Measurements from ENCODE around the gene BMP5. TPM values are rescaled to one million over a fixed set of nuclear protein-coding genes. Genes with fewer than 3 reads are reported as not detected.
"Not testable (repeated sequence)": the region's sequence is repeated elsewhere in the genome, so short reads cannot be mapped to it uniquely, and the experiment has no call there.

Gene BMP5
- total RNA-seq, 3 donors from 2014 or later (not counting 1 experiment from before 2014, with no cell fraction given), result not detected

DNA sequence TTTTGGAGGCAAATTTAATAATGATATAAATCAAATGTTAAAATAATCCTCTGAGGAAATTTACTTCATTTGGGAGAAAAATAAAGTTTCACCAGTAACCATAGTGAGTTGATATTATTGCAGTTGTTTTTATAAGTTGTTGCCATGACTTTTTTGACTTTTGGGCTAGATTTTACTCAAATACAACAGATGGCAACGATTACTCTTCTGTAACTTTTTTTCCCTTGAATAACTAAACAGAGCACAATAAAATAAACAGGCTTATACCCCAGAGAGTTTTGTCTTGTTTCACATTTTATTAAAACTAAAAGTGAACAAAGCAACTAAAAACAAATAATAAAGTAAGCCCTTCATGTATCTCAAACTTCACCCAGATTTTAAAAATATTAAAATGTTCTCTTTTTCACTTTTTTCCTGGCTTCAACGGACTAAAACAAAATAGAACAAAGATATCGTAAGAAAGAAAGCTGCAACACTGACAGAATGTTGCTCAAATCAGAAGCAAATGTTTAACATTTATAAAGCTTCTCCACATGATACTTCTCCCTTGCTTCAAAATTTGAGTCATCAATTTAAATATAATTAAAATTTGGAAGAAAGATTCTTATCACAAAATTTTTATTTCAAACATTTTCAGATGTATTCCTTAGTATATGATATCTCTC, 42.5 kb upstream of the BMP5 start:
- Histone ChIP-seq H3K4me3 (ENCODE audit: low read length) (no peak overlapping the region), H3K27ac (ENCODE audit: low read length) (no peak overlapping the region), H3K9me3 (ENCODE audit: control insufficient read depth, insufficient read depth, low read length) (no peaks in the 10 kb centered on the region), H3K27me3 (ENCODE audit: control insufficient read depth, insufficient read depth, low read length) (no peaks in the 10 kb centered on the region), H3K4me1 (ENCODE audit: control insufficient read depth, insufficient read depth, low read length) (no peaks in the 10 kb centered on the region), H3K36me3 (ENCODE audit: control insufficient read depth, insufficient read depth, low read length) (no peaks in the 10 kb centered on the region)
- no peaks in the 10 kb centered on the region for H3K27me3 Mint-ChIP-seq (ENCODE audit: low read depth in 2 of 2)
- 73% methylated on average over 3 of the region's 3 CpGs for WGBS (ENCODE audit: insufficient coverage)
- H3K36me3 Mint-ChIP-seq, result no peaks in the 10 kb centered on the region
- H3K9me3 Mint-ChIP-seq, result peaks cover 6 to 8% of the 10 kb centered on the region in 2 donors
- no peaks in the 10 kb centered on the region for H3K4me1 Mint-ChIP-seq
- ATAC-seq, result no peak
- intact Hi-C loops (cut with micrococcal nuclease), result no loop called here
- no peak overlapping the region for H3K4me3 Mint-ChIP-seq
- H3K27ac Mint-ChIP-seq, result no peak overlapping the region
- TF ChIP-seq, protein P1, sequence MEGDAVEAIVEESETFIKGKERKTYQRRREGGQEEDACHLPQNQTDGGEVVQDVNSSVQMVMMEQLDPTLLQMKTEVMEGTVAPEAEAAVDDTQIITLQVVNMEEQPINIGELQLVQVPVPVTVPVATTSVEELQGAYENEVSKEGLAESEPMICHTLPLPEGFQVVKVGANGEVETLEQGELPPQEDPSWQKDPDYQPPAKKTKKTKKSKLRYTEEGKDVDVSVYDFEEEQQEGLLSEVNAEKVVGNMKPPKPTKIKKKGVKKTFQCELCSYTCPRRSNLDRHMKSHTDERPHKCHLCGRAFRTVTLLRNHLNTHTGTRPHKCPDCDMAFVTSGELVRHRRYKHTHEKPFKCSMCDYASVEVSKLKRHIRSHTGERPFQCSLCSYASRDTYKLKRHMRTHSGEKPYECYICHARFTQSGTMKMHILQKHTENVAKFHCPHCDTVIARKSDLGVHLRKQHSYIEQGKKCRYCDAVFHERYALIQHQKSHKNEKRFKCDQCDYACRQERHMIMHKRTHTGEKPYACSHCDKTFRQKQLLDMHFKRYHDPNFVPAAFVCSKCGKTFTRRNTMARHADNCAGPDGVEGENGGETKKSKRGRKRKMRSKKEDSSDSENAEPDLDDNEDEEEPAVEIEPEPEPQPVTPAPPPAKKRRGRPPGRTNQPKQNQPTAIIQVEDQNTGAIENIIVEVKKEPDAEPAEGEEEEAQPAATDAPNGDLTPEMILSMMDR (IDR thresholded peaks at IDR 0.05), result no peak
- DNase-seq, result no peak

DNA sequence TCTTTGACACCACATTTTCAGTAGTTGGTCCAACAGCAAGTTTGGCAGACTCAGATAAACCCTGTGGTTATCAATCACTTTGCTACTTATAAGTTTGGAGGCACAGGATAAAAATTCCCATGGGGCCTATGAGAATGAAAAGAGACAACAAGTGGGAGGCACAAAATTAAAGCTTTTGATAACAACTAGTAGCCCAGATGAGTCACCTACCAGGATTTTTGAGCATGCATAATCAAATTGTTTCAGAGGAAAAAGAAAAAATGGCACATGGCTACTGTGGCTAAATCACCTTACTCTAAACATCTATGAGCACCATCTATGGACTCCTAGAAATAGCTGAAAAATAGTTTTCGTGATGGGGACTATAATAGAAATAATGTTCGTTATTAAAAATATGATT, 40.8 kb upstream of the BMP5 start:
- no peak overlapping the region for H3K4me3 Mint-ChIP-seq
- no peak overlapping the region for H3K27ac Mint-ChIP-seq
- H3K27me3 Mint-ChIP-seq (ENCODE audit: low read depth in 2 of 2), result no peaks in the 10 kb centered on the region
- intact Hi-C loops (cut with micrococcal nuclease), result no loop called here
- no peaks in the 10 kb centered on the region for H3K36me3 Mint-ChIP-seq
- H3K9me3 ChIP-seq (ENCODE audit: control insufficient read depth, insufficient read depth, low read length), result no peaks in the 10 kb centered on the region
- no peak overlapping the region for H3K27ac ChIP-seq (ENCODE audit: low read length)
- no peaks in the 10 kb centered on the region for H3K4me1 Mint-ChIP-seq
- peaks cover 3 to 4% of the 10 kb centered on the region in 2 donors for H3K9me3 Mint-ChIP-seq
- no CpG with 5 or more reads among the region's 2 CpGs for WGBS (ENCODE audit: insufficient coverage)
- H3K27me3 ChIP-seq (ENCODE audit: control insufficient read depth, insufficient read depth, low read length), result no peaks in the 10 kb centered on the region
- ATAC-seq (no peak), DNase-seq (no peak)
- TF ChIP-seq, protein P1 (IDR thresholded peaks at IDR 0.05), result no peak
- H3K36me3 ChIP-seq (ENCODE audit: control insufficient read depth, insufficient read depth, low read length), result no peaks in the 10 kb centered on the region
- H3K4me1 ChIP-seq (ENCODE audit: control insufficient read depth, insufficient read depth, low read length), result no peaks in the 10 kb centered on the region
- no peak overlapping the region for H3K4me3 ChIP-seq (ENCODE audit: low read length)

DNA sequence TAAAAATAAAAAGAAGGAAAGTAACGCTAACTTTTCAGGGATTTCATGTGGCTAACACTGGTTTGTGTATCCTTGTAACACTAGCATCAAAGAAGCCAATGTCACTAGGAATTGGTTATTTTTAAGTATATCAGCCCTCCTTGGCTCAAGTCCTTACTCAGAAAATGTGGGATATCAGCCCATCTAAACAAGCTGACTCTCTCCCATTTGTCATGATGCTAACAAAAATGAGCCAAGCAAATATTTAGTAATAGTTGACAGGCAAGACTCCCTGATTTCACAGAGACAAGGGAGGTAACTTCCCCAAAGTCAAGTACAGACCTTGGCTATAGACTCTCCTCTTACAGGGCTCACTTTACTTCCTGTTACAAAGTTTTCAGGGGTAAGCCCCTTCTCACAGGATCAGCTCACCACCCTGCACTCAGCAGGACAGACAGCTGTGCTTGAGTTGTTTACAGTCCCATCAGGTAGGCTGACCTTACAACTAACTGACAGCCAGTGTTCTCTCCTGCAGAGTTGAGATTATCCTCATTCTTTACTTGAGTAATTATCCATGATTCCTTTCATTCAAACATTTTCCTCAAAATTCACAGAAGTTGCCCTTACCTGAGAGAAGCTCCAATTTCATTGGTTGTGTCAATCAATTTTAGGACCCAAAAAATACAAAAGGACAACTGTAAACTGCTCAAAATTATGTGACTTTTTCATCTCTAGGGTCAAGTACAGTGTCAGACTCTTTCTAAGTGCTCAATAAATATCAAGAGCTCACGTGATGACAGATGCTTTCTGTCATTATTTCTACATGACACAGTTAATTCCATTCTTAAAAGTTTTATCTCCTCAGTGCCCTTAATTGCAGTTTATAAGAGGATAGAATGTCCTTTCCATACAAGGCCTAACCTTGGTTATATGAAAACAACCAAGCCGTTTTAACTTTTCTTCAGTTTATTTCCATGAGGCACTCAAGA, 38.1 kb upstream of the BMP5 start:
- intact Hi-C loops (cut with micrococcal nuclease), result no loop called here
- WGBS (ENCODE audit: insufficient coverage), result 75% methylated on average over 2 of the region's 3 CpGs
- no peaks in the 10 kb centered on the region for H3K36me3 ChIP-seq (ENCODE audit: control insufficient read depth, insufficient read depth, low read length)
- Mint-ChIP-seq H3K27ac (no peak overlapping the region), H3K27me3 (ENCODE audit: low read depth in 2 of 2) (no peaks in the 10 kb centered on the region), H3K4me1 (no peaks in the 10 kb centered on the region), H3K36me3 (no peaks in the 10 kb centered on the region), H3K9me3 (peaks cover 0 to 2% of the 10 kb centered on the region in 2 donors), H3K4me3 (no peak overlapping the region)
- H3K27ac ChIP-seq (ENCODE audit: low read length), result no peak overlapping the region
- H3K4me3 ChIP-seq (ENCODE audit: low read length), result no peak overlapping the region
- no peaks in the 10 kb centered on the region for H3K4me1 ChIP-seq (ENCODE audit: control insufficient read depth, insufficient read depth, low read length)
- no peak for DNase-seq
- no peaks in the 10 kb centered on the region for H3K9me3 ChIP-seq (ENCODE audit: control insufficient read depth, insufficient read depth, low read length)
- ATAC-seq, result no peak
- TF ChIP-seq, protein P1 (IDR thresholded peaks at IDR 0.05), result no peak
- H3K27me3 ChIP-seq (ENCODE audit: control insufficient read depth, insufficient read depth, low read length), result no peaks in the 10 kb centered on the region

DNA sequence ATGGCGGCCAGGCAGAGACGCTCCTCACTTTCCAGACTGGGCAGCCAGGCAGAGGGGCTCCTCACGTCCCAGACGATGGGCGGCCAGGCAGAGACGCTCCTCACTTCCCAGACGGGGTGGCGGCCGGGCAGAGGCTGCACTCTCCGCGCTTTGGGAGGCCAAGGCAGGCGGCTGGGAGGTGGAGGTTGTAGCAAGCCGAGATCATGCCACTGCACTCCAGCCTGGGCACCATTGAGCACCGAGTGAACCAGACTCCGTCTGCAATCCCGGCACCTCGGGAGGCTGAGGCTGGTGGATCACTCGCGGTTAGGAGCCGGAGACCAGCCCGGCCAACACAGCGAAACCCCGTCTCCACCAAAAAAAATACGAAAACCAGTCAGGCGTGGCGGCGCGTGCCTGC, 35.1 kb upstream of the BMP5 start:
- H3K4me1 Mint-ChIP-seq; H3K36me3 Mint-ChIP-seq; intact Hi-C loops (cut with micrococcal nuclease); H3K4me3 Mint-ChIP-seq; H3K27ac Mint-ChIP-seq; H3K27me3 Mint-ChIP-seq (ENCODE audit: low read depth in 2 of 2); H3K4me3 ChIP-seq (ENCODE audit: low read length); H3K9me3 Mint-ChIP-seq; H3K9me3 ChIP-seq (ENCODE audit: control insufficient read depth, insufficient read depth, low read length); H3K36me3 ChIP-seq (ENCODE audit: control insufficient read depth, insufficient read depth, low read length); DNase-seq; H3K27ac ChIP-seq (ENCODE audit: low read length); H3K4me1 ChIP-seq (ENCODE audit: control insufficient read depth, insufficient read depth, low read length); ATAC-seq; H3K27me3 ChIP-seq (ENCODE audit: control insufficient read depth, insufficient read depth, low read length): not testable (repeated sequence)
- WGBS (ENCODE audit: insufficient coverage), result 94% methylated on average over 14 of the region's 28 CpGs

DNA sequence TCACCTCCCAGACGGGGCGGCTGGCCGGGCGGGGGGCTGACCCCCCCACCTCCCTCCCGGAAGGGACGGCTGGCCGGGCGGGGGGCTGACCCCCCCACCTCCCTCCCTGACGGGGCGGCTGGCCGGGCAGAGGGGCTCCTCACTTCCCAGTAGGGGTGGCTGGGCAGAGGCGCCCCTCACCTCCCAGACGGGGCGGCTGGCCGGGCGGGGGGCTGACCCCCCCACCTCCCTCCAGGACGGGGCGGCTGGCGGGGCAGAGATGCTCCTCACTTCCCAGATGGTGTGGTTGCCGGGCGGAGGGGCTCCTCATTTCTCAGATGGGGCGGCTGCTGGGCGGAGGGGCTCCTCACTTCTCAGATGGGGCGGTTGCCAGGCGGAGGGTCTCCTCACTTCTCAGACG, 34.5 kb upstream of the BMP5 start:
- WGBS (ENCODE audit: insufficient coverage), result 94% methylated on average over 13 of the region's 26 CpGs
- H3K9me3 ChIP-seq (ENCODE audit: control insufficient read depth, insufficient read depth, low read length); DNase-seq; H3K27me3 Mint-ChIP-seq (ENCODE audit: low read depth in 2 of 2); intact Hi-C loops (cut with micrococcal nuclease); H3K27ac ChIP-seq (ENCODE audit: low read length); H3K27ac Mint-ChIP-seq; ATAC-seq; H3K4me3 Mint-ChIP-seq; H3K36me3 Mint-ChIP-seq; H3K9me3 Mint-ChIP-seq; H3K36me3 ChIP-seq (ENCODE audit: control insufficient read depth, insufficient read depth, low read length); H3K4me3 ChIP-seq (ENCODE audit: low read length); H3K4me1 ChIP-seq (ENCODE audit: control insufficient read depth, insufficient read depth, low read length); H3K4me1 Mint-ChIP-seq; H3K27me3 ChIP-seq (ENCODE audit: control insufficient read depth, insufficient read depth, low read length): not testable (repeated sequence)
